HG03432 (cell line): ENCODE measurements around the gene TIAM2.
"Not testable (repeated sequence)": the region's sequence is repeated elsewhere in the genome, so short reads cannot be mapped to it uniquely, and the experiment has no call there.

Experiments used
- ATAC-seq: cut with Tn5 transposase; IDR thresholded peaks from one replicate; pipeline ENCODE4 v1.9.1; 2021; ENCODE audit warnings: mild to moderate bottlenecking, moderate library complexity; ENCODE audit not compliant: unreplicated experiment

TIAM2 gene

DNA sequence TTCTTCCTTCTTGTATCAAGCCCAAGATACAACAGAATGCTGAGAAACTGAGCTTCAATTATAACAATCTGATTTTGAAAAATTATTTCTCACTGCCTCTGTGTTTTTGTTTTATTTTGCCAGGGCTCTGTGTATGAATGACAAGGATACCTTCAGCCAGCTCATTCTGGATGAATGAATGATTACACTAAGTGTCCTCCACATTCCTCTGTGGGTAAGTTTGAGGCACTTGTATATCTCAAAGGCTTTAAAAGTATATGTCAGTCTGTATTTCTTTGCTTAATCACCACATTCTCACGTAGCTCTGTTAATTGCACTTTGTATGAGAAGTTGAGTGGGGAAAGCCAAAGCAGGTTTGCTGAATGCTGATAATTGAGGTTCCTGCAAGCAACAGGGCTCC, 95.1 kb downstream of the TIAM2 start:
- ATAC-seq: no peak

DNA sequence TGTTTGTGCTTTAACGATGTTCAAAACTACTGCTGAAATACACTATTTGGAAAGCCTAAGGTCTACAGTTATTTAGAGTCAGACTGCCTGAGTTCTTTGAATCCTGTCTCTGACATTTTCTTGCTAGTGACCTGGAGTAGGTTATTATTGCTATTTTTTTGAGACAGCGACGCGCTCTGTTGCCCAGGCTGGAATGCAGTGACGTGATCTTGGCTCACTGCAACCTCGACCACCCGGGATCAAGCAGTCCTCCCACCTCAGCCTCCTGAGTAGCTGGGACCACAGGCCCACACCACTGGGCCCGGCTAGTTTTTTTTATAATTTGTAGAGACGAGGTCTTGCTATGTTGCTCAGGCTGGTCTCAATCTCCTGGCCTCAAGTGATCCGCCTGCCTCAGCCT, 96.6 kb downstream of the TIAM2 start:
- ATAC-seq: no peak

DNA sequence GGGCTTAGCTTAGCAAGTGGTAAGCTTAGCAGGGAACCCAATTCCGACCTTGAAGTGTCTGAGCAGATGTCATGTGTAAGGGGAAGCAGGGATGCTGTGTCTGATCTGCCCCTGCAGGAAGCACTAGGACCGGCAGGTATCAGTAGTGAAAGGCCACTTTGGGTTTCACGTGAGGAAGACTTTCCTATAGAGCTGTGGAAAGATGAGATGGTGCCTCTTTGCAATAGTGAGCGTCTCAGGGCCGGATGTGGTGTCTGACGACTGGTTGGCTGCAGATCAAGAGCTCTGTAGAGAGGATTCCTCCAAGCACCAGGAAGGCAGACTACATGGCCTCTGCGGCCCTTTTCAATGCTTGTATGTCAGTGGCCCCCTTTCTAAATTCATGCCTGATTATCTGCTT, 98.3 kb downstream of the TIAM2 start:
- no peak for ATAC-seq

DNA sequence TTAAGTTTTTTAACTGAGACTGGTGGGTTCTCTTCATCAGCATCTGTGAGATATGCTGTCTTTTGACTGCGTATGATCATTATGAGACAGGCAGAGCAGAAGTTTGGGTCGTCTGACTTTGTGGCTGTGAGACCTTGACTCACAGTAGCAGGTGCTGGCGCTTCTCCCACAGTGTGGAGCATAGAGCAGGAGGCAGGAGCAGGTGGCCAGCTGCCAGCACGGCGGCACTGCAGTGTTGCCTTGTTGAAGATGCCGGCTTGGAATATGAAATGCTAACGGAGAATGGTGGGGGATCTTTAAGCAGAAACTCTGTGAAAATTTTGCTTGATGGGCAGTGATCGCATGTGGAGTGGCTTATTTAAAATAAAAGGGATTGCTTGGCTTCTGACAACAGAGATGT, 105.0 kb downstream of the TIAM2 start:
- no peak for ATAC-seq

DNA sequence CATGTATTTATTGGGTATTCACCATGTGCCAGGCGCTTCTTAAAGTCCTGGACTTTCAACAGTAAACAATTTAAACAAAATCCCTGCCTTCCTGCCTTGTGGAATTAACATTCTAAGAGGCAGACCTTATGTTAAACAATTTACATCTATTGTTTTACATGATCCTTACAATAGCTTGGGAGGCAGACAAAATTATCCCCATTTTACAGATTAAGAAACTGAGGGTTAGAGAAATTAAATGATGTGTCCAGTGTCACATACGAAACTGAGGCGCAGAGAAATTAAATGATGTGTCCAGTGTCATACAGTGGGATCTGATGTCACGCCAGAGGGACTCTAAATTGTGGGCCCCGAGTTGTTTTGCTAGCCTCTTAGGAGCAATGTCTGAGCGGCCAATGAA, 105.5 kb downstream of the TIAM2 start:
- no peak for ATAC-seq

DNA sequence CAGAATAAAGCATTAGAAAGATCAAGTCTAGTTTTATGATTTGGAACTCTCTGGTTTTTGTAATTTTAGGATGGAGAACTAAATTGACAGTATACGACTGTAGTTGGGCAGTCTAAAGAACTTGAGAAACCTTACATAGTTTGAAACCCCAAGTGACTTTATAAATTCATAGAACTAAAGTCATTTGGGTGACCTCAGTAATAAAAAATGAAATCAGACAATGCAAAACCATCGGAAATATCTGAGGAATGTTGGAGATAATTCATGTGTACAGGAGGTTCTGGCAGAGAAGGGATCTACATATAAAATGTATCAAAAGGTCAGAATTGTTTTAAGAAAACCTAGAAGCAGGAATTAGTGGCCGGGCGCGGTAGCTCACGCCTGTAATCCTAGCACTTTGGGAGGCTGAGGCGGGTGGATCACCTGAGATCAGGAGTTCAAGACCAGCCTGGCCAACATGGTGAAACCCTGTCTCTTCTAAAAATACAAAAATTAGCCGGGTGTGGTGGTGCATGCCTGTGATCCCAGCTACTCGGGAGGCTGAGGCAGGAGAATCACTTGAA, 108.0 kb downstream of the TIAM2 start:
- not testable (repeated sequence) for ATAC-seq

DNA sequence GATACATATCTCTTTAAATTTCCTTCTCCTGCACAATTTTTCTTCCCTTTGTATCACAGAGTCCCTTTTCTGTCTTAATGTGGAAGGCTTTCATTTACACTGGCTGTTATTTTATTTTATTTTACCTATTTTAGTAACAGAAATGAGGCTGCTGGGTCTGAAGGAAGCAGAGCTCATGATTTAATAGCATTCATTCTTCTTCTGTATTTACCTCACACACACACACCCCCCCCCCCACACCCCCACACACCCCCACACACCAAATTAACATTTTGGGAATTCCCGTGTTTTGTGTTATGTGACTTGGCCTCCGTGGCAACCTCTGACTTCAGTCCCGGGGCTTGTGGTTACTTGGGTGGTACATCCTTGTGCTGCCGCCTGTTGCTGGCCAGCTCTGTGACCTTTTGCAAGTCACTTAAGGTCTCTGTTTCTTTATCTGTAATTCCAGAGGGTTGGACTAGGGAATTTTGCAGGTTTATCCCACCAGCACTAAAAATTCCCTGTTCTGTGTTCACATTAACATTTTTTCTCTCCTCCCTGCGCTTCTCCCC, 108.8 kb downstream of the TIAM2 start:
- ATAC-seq: peak; percentile 57

DNA sequence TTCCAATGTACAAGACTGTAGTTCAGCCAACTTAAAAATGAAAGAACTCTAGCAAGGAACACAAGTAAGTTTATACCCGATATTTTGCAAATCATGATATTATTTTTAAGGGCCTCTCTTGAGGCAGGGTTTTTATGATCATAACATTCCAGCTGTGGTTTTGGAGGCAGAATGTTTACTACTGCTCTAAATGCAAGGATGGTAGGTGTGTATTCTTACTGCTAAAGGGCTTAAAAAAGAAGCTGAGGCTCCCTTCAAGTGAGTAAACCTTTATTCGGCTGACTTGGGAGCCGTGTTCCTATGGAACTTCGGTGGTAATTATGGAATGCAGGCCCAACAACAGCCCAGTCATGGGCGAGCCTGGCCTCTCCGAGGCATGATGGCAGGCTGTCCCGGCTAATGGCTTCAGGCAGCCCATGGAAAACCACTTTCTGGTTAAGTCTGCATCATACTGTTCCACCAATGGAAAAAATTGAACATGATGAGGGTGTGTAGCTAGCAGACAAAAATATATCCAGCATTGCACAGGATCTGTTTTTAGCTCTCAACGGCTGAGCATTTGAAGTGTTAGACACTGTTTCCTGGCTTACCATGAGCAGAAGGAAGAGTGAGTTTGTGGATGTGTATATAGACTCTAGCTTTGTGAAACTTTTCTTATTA, 111.5 kb downstream of the TIAM2 start:
- ATAC-seq: no peak

DNA sequence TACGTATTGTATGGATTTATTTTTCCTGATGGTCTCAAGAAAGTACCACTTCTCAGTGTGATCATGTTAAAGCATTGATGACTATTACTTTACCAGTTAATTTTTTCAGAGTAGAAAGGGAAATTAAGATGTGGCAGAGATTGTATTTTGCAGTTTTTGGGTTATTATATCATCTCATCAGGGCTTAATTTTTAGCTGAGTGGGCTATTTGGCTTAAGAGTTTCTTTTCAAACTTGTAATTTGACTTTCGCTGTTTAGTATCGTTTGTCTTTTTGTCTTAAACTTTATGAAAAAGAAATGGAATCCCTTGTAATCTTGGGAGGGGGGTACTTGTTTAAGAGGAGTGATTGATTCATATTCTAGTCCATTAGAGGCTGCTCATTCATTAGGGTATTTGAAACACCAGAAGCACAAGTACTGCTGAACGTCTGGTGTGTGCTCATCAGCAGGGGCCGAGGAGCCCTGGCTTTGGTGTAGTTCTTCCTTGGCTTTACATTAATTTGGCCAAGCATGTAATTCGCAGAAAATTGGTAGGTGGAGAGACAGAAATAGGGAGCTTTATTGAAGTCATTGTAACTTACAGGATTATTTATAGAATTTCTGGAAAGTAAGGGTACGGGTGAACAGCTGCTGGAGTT, 112.4 kb downstream of the TIAM2 start:
- no peak for ATAC-seq

DNA sequence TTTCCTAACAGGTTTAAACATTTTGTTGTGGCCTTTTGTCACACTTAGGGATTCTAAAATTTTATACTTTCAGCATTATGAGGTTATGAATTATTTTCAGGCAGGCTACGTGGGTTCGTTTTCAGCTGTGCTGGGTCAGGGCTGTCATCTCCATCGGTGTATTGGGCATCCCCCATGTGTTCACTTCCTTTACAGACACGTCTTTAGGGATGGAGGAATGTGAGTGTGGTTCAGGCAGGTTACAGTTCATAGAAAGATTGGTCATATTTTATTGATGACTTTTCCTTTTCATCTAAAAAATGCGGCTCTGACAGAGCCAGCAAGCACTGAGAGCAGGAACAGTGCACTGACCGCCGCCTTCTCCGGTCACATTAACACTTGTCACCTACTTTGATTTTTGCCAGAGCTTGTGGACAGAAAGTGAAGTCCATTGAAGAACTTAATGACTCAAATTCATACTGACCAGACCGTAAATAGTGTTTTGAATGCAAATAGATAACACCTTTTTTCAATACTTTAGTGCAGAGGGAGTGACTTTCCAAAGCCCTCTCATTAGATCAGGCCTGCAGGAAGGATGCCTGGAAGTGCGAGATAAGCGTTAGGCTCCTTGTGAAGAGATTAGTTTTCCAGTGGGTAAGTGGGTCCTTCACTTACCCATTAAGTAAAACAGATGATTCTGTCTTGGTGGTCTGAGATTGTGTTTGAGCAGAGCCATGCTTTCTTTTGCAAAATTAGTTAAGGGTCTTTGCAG, 113.1 kb downstream of the TIAM2 start:
- no peak for ATAC-seq

DNA sequence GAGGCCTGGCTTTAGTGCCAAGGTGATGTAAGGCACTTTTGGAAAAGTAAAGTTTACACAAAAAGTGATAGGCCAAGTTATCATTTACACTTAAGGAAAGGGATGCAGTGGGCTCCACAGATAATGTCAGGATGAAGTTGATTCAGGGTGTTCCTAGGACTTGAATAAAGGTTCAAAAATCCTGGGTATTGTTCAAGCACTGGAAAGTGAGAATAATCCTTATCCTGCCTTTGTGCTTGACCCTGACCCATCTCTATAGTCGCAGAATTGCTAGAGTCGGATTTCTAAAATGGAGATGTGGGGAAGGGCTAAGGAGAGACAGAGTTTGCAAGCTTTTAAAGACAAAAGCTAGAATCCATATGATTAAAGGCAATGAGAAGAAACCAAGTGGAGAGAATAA, 115.6 kb downstream of the TIAM2 start:
- no peak for ATAC-seq

DNA sequence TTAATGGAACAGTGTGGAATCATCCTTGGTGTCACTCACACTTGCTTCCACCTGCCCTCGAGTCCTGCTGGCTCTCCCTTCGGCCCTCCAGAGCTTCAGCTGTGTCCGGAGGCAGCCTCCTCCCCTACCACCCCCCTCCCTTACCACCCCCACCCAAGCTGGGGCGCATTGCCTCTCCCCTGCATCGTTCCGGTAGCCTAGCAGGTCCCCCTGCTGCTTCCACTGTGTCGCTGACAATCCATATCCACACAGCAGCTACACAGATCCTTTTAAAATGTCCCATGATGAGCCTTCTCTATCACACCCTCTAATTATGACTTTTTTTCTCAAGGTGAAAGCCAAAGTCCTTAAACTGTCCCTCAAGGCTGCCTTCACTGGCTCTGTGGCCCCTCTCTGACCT, 117.6 kb downstream of the TIAM2 start:
- no peak for ATAC-seq

DNA sequence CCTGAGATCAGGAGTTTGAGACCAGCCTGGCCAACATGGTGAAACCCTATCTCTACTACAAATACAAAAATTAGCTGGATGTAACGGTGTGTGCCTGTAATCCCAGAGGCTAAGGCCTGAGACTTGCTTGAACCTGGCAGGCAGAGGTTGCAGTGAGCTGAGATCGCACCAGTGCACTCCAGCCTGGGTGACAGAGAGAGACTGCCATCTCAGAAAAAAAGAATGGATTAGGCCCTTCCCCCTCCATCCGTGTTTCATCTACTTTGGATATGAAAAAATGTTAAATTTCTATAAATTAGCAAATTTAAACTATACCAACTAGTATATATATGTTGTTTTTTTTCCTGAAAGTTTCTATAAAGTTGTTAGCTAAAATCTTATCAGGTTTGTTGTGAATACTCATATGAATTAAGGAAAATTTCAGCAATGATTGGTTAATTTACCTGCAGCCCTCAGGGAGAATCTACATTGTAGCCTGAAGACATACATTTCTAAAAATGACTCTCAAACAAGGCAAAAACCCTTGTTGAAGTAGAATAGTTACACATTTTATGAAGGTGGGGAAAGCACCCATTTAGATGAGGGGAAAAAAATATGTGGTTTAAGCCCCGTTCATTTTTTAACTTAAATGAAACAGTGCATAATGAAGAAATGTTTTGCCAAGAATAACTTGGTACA, 120.9 kb downstream of the TIAM2 start:
- peak; percentile 69 for ATAC-seq

DNA sequence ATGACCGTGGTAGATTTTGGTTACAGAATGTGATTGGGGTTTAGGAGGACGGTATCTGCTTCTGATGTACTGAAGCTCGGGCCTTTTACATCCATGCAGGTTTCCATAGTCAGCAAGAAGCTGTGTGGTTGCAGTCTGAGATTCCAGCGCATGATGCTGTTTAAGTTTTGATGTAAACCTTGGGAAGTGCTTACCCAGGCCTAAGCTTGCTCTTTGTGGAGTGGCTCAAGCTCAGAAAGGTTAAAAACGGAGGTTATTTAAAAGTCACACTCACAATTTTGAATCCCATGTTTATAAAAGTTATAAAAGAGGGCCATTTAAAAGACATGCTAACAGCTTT, 121.4 kb downstream of the TIAM2 start:
- no peak for ATAC-seq

DNA sequence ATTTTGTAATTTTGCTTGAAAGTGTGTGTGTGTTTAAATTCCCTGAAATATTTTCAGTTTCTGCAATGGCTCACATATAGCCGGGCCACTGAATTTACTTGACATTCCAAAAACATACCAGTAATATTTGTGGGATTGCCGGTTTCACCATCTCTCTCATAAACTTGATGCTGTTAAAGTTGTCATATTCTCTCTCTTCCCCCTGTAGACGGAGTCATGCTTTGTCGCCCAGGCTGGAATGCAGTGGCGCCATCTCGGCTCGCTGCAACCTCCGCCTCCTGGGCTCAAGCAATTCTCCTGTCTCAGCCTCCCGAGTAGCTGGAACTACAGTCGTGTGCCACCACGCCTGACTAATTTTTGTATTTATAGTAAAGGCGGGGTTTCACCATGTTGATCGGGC, 122.1 kb downstream of the TIAM2 start:
- ATAC-seq: no peak

DNA sequence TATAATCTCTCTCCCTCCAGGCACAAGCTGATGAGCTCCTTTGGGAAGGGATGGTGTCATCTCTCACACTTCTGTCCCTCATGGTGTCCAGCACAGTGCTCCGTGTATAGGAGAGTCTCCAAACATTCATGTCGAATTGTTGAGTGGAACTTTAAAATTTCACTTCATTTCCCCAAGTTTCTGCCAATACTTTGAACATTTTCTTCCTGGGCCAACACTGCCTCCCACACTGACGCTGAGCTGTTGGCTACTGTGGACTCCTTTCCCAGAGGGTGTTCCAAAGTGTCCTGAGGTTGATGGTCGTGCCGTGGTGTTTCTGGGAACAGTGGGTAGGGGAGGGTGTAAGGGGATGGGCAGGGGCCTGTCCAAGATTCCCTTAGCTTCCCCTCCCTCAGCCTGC, 122.7 kb downstream of the TIAM2 start:
- no peak for ATAC-seq

DNA sequence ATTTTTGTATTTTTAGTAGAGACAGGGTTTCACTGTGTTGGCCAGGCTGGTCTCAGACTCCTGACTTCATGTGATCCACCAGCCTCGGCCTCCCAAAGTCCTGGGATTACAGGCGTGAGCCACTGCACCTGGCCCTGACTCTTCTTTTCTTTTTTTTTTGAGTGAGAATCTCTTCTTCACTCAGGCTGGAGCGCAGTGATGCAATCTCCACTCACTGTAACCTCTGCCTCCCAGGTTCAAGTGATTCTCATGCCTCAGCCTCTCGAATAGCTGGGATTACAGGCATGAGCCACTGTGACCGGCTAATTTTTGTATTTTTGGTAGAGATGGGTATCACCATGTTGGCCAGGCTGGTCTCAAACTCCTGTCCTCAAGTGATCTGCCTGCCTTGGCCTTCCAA, 124.1 kb downstream of the TIAM2 start:
- not testable (repeated sequence) for ATAC-seq

DNA sequence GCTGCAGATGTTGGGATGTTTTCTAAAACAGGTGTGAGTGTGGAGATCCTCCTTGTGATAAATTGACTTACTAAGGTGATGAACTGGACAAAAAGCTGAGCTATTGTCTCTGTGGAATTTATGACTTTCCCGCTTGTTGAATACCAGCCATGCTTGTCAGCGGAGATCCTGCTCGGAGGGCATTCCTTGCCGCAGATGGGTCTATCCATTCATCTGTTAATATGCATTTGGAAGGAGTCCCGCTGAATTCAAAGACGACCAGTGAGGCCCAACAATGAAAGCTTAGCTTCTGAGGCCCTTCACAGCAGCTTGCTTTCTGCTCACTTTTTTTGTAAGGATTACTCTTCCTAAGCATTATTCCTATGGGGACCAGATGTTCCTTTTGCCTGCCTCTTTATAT, 124.9 kb downstream of the TIAM2 start:
- ATAC-seq: no peak

DNA sequence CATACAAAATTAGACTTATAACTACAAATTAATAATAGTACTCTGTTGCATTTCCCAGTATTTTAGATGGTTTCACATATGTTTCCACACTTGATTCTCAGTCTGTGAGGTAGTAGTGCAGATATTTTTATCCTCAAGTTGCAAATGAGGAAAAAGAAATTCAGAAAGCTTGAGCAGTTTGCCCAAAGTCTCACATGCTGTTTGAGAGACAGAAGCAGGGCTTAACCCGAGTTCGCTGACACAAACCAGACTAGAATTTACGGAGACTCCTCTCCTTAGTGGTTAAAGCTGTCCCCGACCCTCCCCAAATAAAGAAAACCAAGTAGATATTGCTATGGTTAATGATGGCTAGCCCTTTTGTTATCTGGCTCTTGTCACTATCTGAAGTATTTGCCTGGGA, 126.2 kb downstream of the TIAM2 start:
- no peak for ATAC-seq

DNA sequence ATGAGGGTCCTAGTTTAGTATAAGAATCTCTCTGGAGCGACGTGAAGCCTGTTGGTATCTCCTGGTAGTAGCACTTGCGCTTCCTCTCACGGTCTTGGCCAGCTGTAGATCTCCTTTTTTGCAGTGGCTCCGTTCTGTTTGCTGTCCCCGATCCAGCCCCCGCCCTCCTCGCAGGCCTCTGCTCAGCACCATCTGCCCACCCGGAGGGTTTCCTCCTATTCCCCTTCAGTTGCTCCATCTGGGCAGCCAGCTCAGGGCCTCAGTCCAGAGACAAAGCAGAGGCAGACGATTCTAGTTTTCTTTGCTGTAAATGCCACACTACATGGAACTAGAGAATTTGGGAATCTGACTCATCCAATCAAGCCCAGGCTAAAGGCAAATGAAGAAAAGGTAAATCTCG, 126.6 kb downstream of the TIAM2 start:
- ATAC-seq: no peak
